BLaER1 (cell line): ENCODE data around the gene TMEM30B.

Experiments
- H3K27ac ChIP-seq: shearing (Covaris generic); formaldehyde crosslinking; 2 replicates; pipeline ENCODE4 v1.8.1; 2022
- H3K27me3 ChIP-seq: shearing (Covaris generic); formaldehyde crosslinking; 2 replicates; pipeline ENCODE4 v1.8.1; 2022
- H3K36me3 ChIP-seq: shearing (Covaris generic); formaldehyde crosslinking; 2 replicates; pipeline ENCODE4 v1.8.1; 2022
- H3K4me1 ChIP-seq: shearing (Covaris generic); formaldehyde crosslinking; 2 replicates; pipeline ENCODE4 v1.8.1; 2022
- H3K4me2 ChIP-seq: shearing (Covaris generic); formaldehyde crosslinking; 2 replicates; pipeline ENCODE4 v1.8.1; 2022
- H3K4me3 ChIP-seq: shearing (Covaris generic); formaldehyde crosslinking; 2 replicates; pipeline ENCODE4 v1.8.1; 2022
- H3K9ac ChIP-seq: shearing (Covaris generic); formaldehyde crosslinking; 2 replicates; pipeline ENCODE4 v1.8.1; 2022
- H3K9me3 ChIP-seq: shearing (Covaris generic); formaldehyde crosslinking; 2 replicates; pipeline ENCODE4 v1.8.1; 2022
- H4K20me1 ChIP-seq: shearing (Covaris generic); formaldehyde crosslinking; 2 replicates; pipeline ENCODE4 v1.8.1; 2022
- Cebpa-rat ChIP-seq: shearing (Covaris generic); IDR thresholded peaks from 2 replicates; pipeline ENCODE4 v1.8.1; 2022

TMEM30B gene

GRCh38 chr14:61258985-61259384, 22.2 kb downstream of the TMEM30B start:
- no peak overlapping the region for H3K4me3 ChIP-seq
- peaks cover 11% of the 10 kb centered on the region for H3K4me1 ChIP-seq
- H3K27ac ChIP-seq, result no peak overlapping the region
- TF ChIP-seq Cebpa-rat, result no peak
- no peaks in the 10 kb centered on the region for H3K27me3 ChIP-seq
- no peaks in the 10 kb centered on the region for H3K9me3 ChIP-seq
- no peaks in the 10 kb centered on the region for H3K36me3 ChIP-seq
- no peaks in the 10 kb centered on the region for H4K20me1 ChIP-seq
- no peak overlapping the region for H3K9ac ChIP-seq
- no peak overlapping the region for H3K4me2 ChIP-seq

GRCh38 chr14:61257469-61258057, 23.6 kb downstream of the TMEM30B start:
- H3K9ac ChIP-seq, result no peak overlapping the region
- H3K36me3 ChIP-seq, result no peaks in the 10 kb centered on the region
- H3K9me3 ChIP-seq, result no peaks in the 10 kb centered on the region
- no peaks in the 10 kb centered on the region for H4K20me1 ChIP-seq
- no peak overlapping the region for H3K4me2 ChIP-seq
- H3K27me3 ChIP-seq, result no peaks in the 10 kb centered on the region
- no peak overlapping the region for H3K4me3 ChIP-seq
- peaks cover 22% of the 10 kb centered on the region for H3K4me1 ChIP-seq
- no peak overlapping the region for H3K27ac ChIP-seq
- TF ChIP-seq Cebpa-rat, result no peak

- no peak for TF ChIP-seq Cebpa-rat
- H3K27me3 ChIP-seq, result no peaks in the 10 kb centered on the region
- no peak overlapping the region for H3K27ac ChIP-seq
- H3K4me3 ChIP-seq, result no peak overlapping the region
- H4K20me1 ChIP-seq, result no peaks in the 10 kb centered on the region
- no peak overlapping the region for H3K4me2 ChIP-seq
- H3K9me3 ChIP-seq, result no peaks in the 10 kb centered on the region
- H3K9ac ChIP-seq, result no peak overlapping the region
- peaks cover 22% of the 10 kb centered on the region for H3K4me1 ChIP-seq
- no peaks in the 10 kb centered on the region for H3K36me3 ChIP-seq
Measured at GRCh38 chr14:61256826-61257468, 24.2 kb downstream of the TMEM30B start.

GRCh38 chr14:61255968-61256367, 25.2 kb downstream of the TMEM30B start:
- Histone ChIP-seq H3K36me3 (no peaks in the 10 kb centered on the region), H3K4me3 (no peak overlapping the region), H3K9me3 (no peaks in the 10 kb centered on the region), H4K20me1 (no peaks in the 10 kb centered on the region), H3K4me1 (peaks cover 22% of the 10 kb centered on the region), H3K27me3 (no peaks in the 10 kb centered on the region), H3K27ac (no peak overlapping the region), H3K4me2 (no peak overlapping the region), H3K9ac (no peak overlapping the region)
- TF ChIP-seq Cebpa-rat, result no peak

- TF ChIP-seq Cebpa-rat, result no peak
- no peak overlapping the region for H3K27ac ChIP-seq
- H3K9me3 ChIP-seq, result no peaks in the 10 kb centered on the region
- H3K4me3 ChIP-seq, result no peak overlapping the region
- H3K4me2 ChIP-seq, result peak overlapping the region; percentile 56; the same call in 1 of the 2 replicates
- no peaks in the 10 kb centered on the region for H3K36me3 ChIP-seq
- no peak overlapping the region for H3K9ac ChIP-seq
- no peaks in the 10 kb centered on the region for H3K27me3 ChIP-seq
- H3K4me1 ChIP-seq, result peaks cover 22% of the 10 kb centered on the region
- no peaks in the 10 kb centered on the region for H4K20me1 ChIP-seq
Measured at GRCh38 chr14:61254808-61255526, 26.2 kb downstream of the TMEM30B start.

GRCh38 chr14:61253064-61253738, 27.9 kb downstream of the TMEM30B start:
- Histone ChIP-seq H3K27ac (no peak overlapping the region), H3K4me2 (peak overlapping the region; percentile 64), H3K9me3 (no peaks in the 10 kb centered on the region), H3K9ac (no peak overlapping the region), H3K27me3 (no peaks in the 10 kb centered on the region), H3K4me1 (peaks cover 22% of the 10 kb centered on the region), H3K36me3 (no peaks in the 10 kb centered on the region), H3K4me3 (no peak overlapping the region), H4K20me1 (no peaks in the 10 kb centered on the region)
- TF ChIP-seq Cebpa-rat, result no peak

- Histone ChIP-seq H3K4me2 (peak overlapping the region; percentile 64), H4K20me1 (no peaks in the 10 kb centered on the region), H3K9me3 (no peaks in the 10 kb centered on the region), H3K36me3 (no peaks in the 10 kb centered on the region), H3K27me3 (no peaks in the 10 kb centered on the region), H3K27ac (no peak overlapping the region), H3K9ac (no peak overlapping the region), H3K4me3 (no peak overlapping the region), H3K4me1 (peaks cover 22% of the 10 kb centered on the region)
- TF ChIP-seq Cebpa-rat, result no peak
Measured at GRCh38 chr14:61252369-61253063, 28.6 kb downstream of the TMEM30B start.

GRCh38 chr14:61250063-61250462, 31.1 kb downstream of the TMEM30B start:
- no peak overlapping the region for H3K4me3 ChIP-seq
- peaks cover 22% of the 10 kb centered on the region for H3K4me1 ChIP-seq
- H3K27ac ChIP-seq, result no peak overlapping the region

GRCh38 chr14:61247935-61248334, 33.2 kb downstream of the TMEM30B start:
- no peak for TF ChIP-seq Cebpa-rat
- Histone ChIP-seq H3K27me3 (no peaks in the 10 kb centered on the region), H3K4me3 (no peak overlapping the region), H4K20me1 (no peaks in the 10 kb centered on the region), H3K4me2 (no peak overlapping the region), H3K9ac (no peak overlapping the region), H3K27ac (no peak overlapping the region), H3K4me1 (peaks cover 1% of the 10 kb centered on the region), H3K36me3 (no peaks in the 10 kb centered on the region), H3K9me3 (no peaks in the 10 kb centered on the region; the same call in 1 of the 2 replicates)

More at GRCh38 chr14:61250063-61250462, 31.1 kb downstream of the TMEM30B start:
- Histone ChIP-seq H3K9me3 (no peaks in the 10 kb centered on the region), H3K4me2 (no peak overlapping the region), H3K9ac (no peak overlapping the region), H3K27me3 (no peaks in the 10 kb centered on the region), H3K36me3 (no peaks in the 10 kb centered on the region), H4K20me1 (no peaks in the 10 kb centered on the region)
- TF ChIP-seq Cebpa-rat, result no peak
